HepG2 (cell line): Measurements from ENCODE around the gene MRPL51. TPM values are rescaled to one million over a fixed set of nuclear protein-coding genes. Genes with fewer than 3 reads are reported as not detected.

Source experiments
- ATAC-seq: fragments of 200-7000 bp; cut with Tn5 transposase; 3 replicates; pipeline ENCODE4 v1.9.1; 2020; ENCODE audit warnings: mild to moderate bottlenecking, moderate library complexity
- BruUV-seq: library from RNA; stranded (reverse); fragments of 400-500 nt; replicated peaks from 2 replicates; lab custom pipeline; 2021; lab: Mats Ljungman, UMichigan
- CTCF ChIA-PET: fragments of 300-600 bp; formaldehyde crosslinking; extraction: SDS; loops from one replicate; lab custom pipeline; 2021; ENCODE audit warnings: low total read pairs, inconsistent platforms, low intra/inter-chr PET ratio; lab: Yijun Ruan, JAX
- POLR2A ChIA-PET: fragments of 350-600 bp; sonication (Branson Sonifier 250); formaldehyde crosslinking; loops from one replicate; lab custom pipeline; 2020; ENCODE audit warnings: antibody characterized with exemption, inconsistent platforms; lab: Yijun Ruan, JAX
- DNase-seq: peaks from one replicate; pipeline ENCODE4 v3.0.0-alpha.2; 2015; ENCODE audit warnings: low spot score
- FAIRE-seq: peaks from 3 replicates; lab custom pipeline; 2011; peaks lifted over from hg19 to GRCh38; lab: Jason Lieb, UNC
- H2AFZ ChIP-seq: one replicate; pipeline ENCODE4 v1.6.1; 2011; ENCODE audit warnings: low read length, inconsistent platforms
- H3K27ac ChIP-seq: fragments of 300-600 bp; 3 replicates; pipeline ENCODE4 v1.8.0; 2011; ENCODE audit warnings: mixed run types, mild to moderate bottlenecking, mixed read lengths, low read length, inconsistent platforms; ENCODE audit not compliant: insufficient read depth; ENCODE audit errors: extremely low read length
- H3K27me3 ChIP-seq, 2 experiments: fragments of 200-600 bp in 1 of 2; 2 replicates in 1 of 2; 3 replicates in 1 of 2; pipeline versions ENCODE4 v1.6.0 to v1.8.0; 2011; ENCODE audit warnings: low read length in 2 of 2, mild to moderate bottlenecking in 2 of 2, moderate library complexity in 2 of 2, inconsistent platforms in 1 of 2; ENCODE audit not compliant: insufficient read depth in 2 of 2, control insufficient read depth in 1 of 2
- H3K36me3 ChIP-seq, 2 experiments: fragments of 200-600 bp in 1 of 2; replicated peaks in 1 of 2; 2 replicates in 1 of 2; 3 replicates in 1 of 2; pipeline versions ENCODE4 v1.5.1 to v1.8.0; 2011; ENCODE audit warnings: low read length in 2 of 2, inconsistent platforms in 1 of 2; ENCODE audit not compliant: insufficient read depth in 2 of 2, control insufficient read depth in 1 of 2
- H3K4me1 ChIP-seq: 2 replicates; pipeline ENCODE4 v1.5.1; 2012; ENCODE audit warnings: low read length, inconsistent platforms; ENCODE audit not compliant: insufficient read depth
- H3K4me2 ChIP-seq: 2 replicates; pipeline ENCODE4 v1.6.0; 2011; ENCODE audit warnings: low read depth, low read length, inconsistent platforms
- H3K4me3 ChIP-seq, 3 experiments: fragments of 200-600 bp in 1 of 3; sonication (generic), shearing (Covaris generic) in 1 of 3; replicated peaks in 1 of 3; 2 replicates each; pipeline ENCODE4 v1.5.1; 2011 to 2016; ENCODE audit warnings: low read length in 3 of 3, inconsistent platforms in 2 of 3, low read depth in 2 of 3, mild to moderate bottlenecking in 2 of 3, control low read depth in 1 of 3, mixed read lengths in 1 of 3; ENCODE audit not compliant: insufficient read depth in 1 of 3
- H3K79me2 ChIP-seq: one replicate; pipeline ENCODE4 v1.6.1; 2011; ENCODE audit warnings: low read length, inconsistent platforms; ENCODE audit not compliant: insufficient read depth
- H3K9ac ChIP-seq: 2 replicates; pipeline ENCODE4 v1.6.0; 2011; ENCODE audit warnings: mild to moderate bottlenecking, low read depth, low read length, inconsistent platforms; ENCODE audit not compliant: insufficient read depth
- H3K9me3 ChIP-seq: 2 replicates; pipeline ENCODE4 v1.5.1; 2012; ENCODE audit warnings: mild to moderate bottlenecking, low read length
- H4K20me1 ChIP-seq: 2 replicates; pipeline ENCODE4 v1.6.0; 2011; ENCODE audit warnings: inconsistent platforms, mild to moderate bottlenecking, low read length, moderate library complexity; ENCODE audit not compliant: insufficient read depth
- AGO1 ChIP-seq: fragments of 200-400 bp; formaldehyde crosslinking; IDR thresholded peaks from 2 replicates; pipeline ENCODE4 v1.6.1; 2017; ENCODE audit warnings: mild to moderate bottlenecking, low read depth, low read length, moderate library complexity; ENCODE audit not compliant: poor library complexity, severe bottlenecking
- AGO2 ChIP-seq: fragments of 200-400 bp; formaldehyde crosslinking; optimal IDR thresholded peaks from 2 replicates; pipeline ENCODE3; 2017; ENCODE audit warnings: mild to moderate bottlenecking, low read depth, low read length, moderate library complexity
- CBX2 ChIP-seq, 2 experiments: fragments of 200-600 bp in 1 of 2; sonication (generic); formaldehyde crosslinking in 1 of 2; IDR thresholded peaks; 2 replicates each; pipeline versions ENCODE4 v1.7.0 to v1.8.1; 2018 to 2022; ENCODE audit warnings: low read depth in 2 of 2, low read length in 1 of 2, mild to moderate bottlenecking in 1 of 2, missing genetic modification reagents in 1 of 2
- FOXK1 ChIP-seq: sonication (generic); formaldehyde crosslinking; IDR thresholded peaks from 2 replicates; pipeline ENCODE4 v1.4.0; 2020; ENCODE audit warnings: low read depth, missing genetic modification reagents, borderline replicate concordance
- GATA4 ChIP-seq: sonication (generic); IDR thresholded peaks from 2 replicates; pipeline ENCODE4 v1.6.1; 2016; ENCODE audit warnings: antibody characterized with exemption, low read depth, borderline replicate concordance
- HNRNPUL1 ChIP-seq: fragments of 200-400 bp; formaldehyde crosslinking; IDR thresholded peaks from 2 replicates; pipeline ENCODE4 v1.6.1; 2017; ENCODE audit warnings: low read depth, mild to moderate bottlenecking, low read length, moderate library complexity
- KDM4B ChIP-seq: sonication (generic); formaldehyde crosslinking; IDR thresholded peaks from 2 replicates; pipeline ENCODE4 v1.4.0; 2020; ENCODE audit warnings: missing genetic modification reagents
- MAFF ChIP-seq: IDR thresholded peaks from 2 replicates; pipeline ENCODE4 v1.6.1; 2011; ENCODE audit warnings: low read depth, low read length, improper control_type of control experiment
- MAFK ChIP-seq, 2 experiments: IDR thresholded peaks in 1 of 2; conservative IDR thresholded peaks in 1 of 2; 2 replicates each; pipeline ENCODE4 v1.6.1; 2011; ENCODE audit warnings: improper control_type of control experiment in 2 of 2, low read length in 2 of 2
- RXRA ChIP-seq: sonication (generic); formaldehyde crosslinking; IDR thresholded peaks from 2 replicates; pipeline ENCODE4 v1.5.1; 2020; ENCODE audit warnings: missing genetic modification reagents
- TARDBP ChIP-seq: sonication (generic); formaldehyde crosslinking; IDR thresholded peaks from 2 replicates; pipeline ENCODE4 v1.8.0; 2022; ENCODE audit warnings: mild to moderate bottlenecking, missing genetic modification reagents
- ZBTB7A ChIP-seq: sonication (generic); formaldehyde crosslinking; IDR thresholded peaks from 2 replicates; pipeline ENCODE4 v1.8.0; 2022; ENCODE audit warnings: mild to moderate bottlenecking, missing genetic modification reagents
- ZNF225 ChIP-seq: sonication (generic); formaldehyde crosslinking; IDR thresholded peaks from 2 replicates; pipeline ENCODE4 v1.4.0; 2020; ENCODE audit warnings: mild to moderate bottlenecking, missing genetic modification reagents
- ZNF367 ChIP-seq: sonication (generic); formaldehyde crosslinking; IDR thresholded peaks from 2 replicates; pipeline ENCODE4 v1.4.0; 2020; ENCODE audit warnings: missing genetic modification reagents, borderline replicate concordance
- ZNF496 ChIP-seq: sonication (generic); formaldehyde crosslinking; IDR thresholded peaks from 2 replicates; pipeline ENCODE4 v1.8.1; 2023; ENCODE audit warnings: mild to moderate bottlenecking, moderate library complexity, missing genetic modification reagents; ENCODE audit not compliant: insufficient replicate concordance
- WGBS: methylation state at CpG from one replicate; pipeline ENCODE4 v1.1.6; 2017; ENCODE audit warnings: low lambda C conversion rate; 5-methylcytosine and 5-hydroxymethylcytosine counted together
- in situ Hi-C: cut with HindIII; loops from 2 replicates; pipeline ENCODE4 v1.10.0; 2017; ENCODE audit warnings: low pct_unique_long_range_greater_than_20kb; ENCODE audit not compliant: extremely low pct_ligation_motif_present
- intact Hi-C: fragments of 100-400 bp; cut with micrococcal nuclease; formaldehyde crosslinking; loops from one replicate; pipeline ENCODE4 v1.10.0; 2022; ENCODE audit not compliant: unreplicated experiment
- polyA plus RNA-seq, 8 experiments: library from polyadenylated mRNA; depleted of rRNA in 3 of 8; stranded (reverse) in 7 of 8; unstranded in 1 of 8; fragments of >200 nt; fragmentation: Illumina TruSeq in 4 of 8; extraction: Trizol in 4 of 8; gene quantifications; 2 replicates each; pipeline versions ENCODE4 v1.2.1 to v1.2.3, GENCODE V29; 2011 to 2016; ENCODE audit warnings: low read depth in 4 of 8, missing spikeins in 1 of 8, mixed read lengths in 1 of 8; ENCODE audit not compliant: insufficient read depth in 1 of 8
- total RNA-seq, 5 experiments: library from RNA; depleted of rRNA; stranded (reverse); fragments of >200 nt; fragmentation: Illumina TruSeq; extraction: Trizol; gene quantifications; 2 replicates each; pipeline ENCODE4 v1.2.3, GENCODE V29; 2016; ENCODE audit warnings: low read depth in 1 of 5
- TF ChIP-seq, protein P1 (sequence below): IDR thresholded peaks from 2 replicates; pipeline ENCODE4 v1.4.0; 2020; ENCODE audit warnings: mild to moderate bottlenecking, missing genetic modification reagents
- TF ChIP-seq, protein P2 (sequence below): sonication (generic); formaldehyde crosslinking; IDR thresholded peaks from 2 replicates; pipeline ENCODE4 v1.5.1; 2020; ENCODE audit warnings: missing genetic modification reagents, mild to moderate bottlenecking, borderline replicate concordance
- TF ChIP-seq, protein P3 (sequence below): sonication (generic); IDR thresholded peaks from 2 replicates; pipeline ENCODE4 v1.6.1; 2016; ENCODE audit warnings: low read depth, borderline replicate concordance

MRPL51 gene
- total and polyA plus RNA-seq, 2 of the 13 experiments (the other 11 are each of a cell fraction or from before 2014, with no cell fraction given) = 64.8 to 278 TPM

DNA sequence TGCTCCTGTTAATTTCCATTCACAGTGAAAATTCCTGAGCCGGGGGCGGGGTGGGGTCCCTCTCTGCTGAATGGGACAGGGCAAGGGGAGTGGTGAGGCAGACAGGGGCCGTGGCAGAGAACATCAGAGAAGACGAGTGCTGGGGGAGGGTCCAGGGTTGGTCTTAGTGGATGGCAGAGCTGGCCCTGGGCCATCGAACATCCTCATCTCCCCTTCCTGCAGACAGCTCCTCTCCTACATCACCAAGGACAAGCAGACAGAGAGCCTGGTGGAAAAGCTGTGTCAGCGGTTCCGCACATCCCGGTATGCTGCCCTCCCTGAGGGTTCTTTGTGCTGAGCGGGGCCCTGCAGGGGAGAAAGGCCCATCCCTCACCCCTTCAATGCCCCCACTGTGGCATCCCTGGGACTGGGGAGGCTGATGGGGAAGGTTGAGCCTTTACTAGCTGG is 36.3 kb upstream of the MRPL51 start:
- no TSS peak for BruUV-seq
- ChIA-PET POLR2A (interaction anchor here (1.2 kb wide), 1 partner anchor 9 kb away, joined by 3 read pairs; no protein-coding TSS in a partner anchor), CTCF (no interaction called here)
- H3K9ac ChIP-seq = no peak overlapping the region
- no peak overlapping the region for H2AFZ ChIP-seq
- no peak overlapping the region for H3K4me3 ChIP-seq
- H3K27me3 ChIP-seq = no peaks in the 10 kb centered on the region
- peaks cover 8% of the 10 kb centered on the region for H3K79me2 ChIP-seq
- FAIRE-seq (no peak), DNase-seq (no peak), ATAC-seq (no peak)
- intact Hi-C loops (no loop called here), in situ Hi-C loops (no loop called here)
- H3K4me1 ChIP-seq = peaks cover 28% of the 10 kb centered on the region
- peaks cover 40 to 67% of the 10 kb centered on the region in 2 experiments for H3K36me3 ChIP-seq
- no peak overlapping the region for H3K4me2 ChIP-seq
- H4K20me1 ChIP-seq = no peaks in the 10 kb centered on the region
- no peaks in the 10 kb centered on the region for H3K9me3 ChIP-seq
- no peak overlapping the region for H3K27ac ChIP-seq
- 96% methylated on average over 5 of the region's 9 CpGs for WGBS
- TF ChIP-seq, protein P1, sequence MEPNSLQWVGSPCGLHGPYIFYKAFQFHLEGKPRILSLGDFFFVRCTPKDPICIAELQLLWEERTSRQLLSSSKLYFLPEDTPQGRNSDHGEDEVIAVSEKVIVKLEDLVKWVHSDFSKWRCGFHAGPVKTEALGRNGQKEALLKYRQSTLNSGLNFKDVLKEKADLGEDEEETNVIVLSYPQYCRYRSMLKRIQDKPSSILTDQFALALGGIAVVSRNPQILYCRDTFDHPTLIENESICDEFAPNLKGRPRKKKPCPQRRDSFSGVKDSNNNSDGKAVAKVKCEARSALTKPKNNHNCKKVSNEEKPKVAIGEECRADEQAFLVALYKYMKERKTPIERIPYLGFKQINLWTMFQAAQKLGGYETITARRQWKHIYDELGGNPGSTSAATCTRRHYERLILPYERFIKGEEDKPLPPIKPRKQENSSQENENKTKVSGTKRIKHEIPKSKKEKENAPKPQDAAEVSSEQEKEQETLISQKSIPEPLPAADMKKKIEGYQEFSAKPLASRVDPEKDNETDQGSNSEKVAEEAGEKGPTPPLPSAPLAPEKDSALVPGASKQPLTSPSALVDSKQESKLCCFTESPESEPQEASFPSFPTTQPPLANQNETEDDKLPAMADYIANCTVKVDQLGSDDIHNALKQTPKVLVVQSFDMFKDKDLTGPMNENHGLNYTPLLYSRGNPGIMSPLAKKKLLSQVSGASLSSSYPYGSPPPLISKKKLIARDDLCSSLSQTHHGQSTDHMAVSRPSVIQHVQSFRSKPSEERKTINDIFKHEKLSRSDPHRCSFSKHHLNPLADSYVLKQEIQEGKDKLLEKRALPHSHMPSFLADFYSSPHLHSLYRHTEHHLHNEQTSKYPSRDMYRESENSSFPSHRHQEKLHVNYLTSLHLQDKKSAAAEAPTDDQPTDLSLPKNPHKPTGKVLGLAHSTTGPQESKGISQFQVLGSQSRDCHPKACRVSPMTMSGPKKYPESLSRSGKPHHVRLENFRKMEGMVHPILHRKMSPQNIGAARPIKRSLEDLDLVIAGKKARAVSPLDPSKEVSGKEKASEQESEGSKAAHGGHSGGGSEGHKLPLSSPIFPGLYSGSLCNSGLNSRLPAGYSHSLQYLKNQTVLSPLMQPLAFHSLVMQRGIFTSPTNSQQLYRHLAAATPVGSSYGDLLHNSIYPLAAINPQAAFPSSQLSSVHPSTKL (CRISPR knock-in tag) = no peak
- TF ChIP-seq KDM4B (no peak), CBX2 (IDR thresholded peaks at IDR 0.05; ENCODE audit: low read depth, low read length) (no peak), CBX2 (CRISPR knock-in tag; IDR thresholded peaks at IDR 0.05; ENCODE audit: low read depth) (no peak), ZNF367 (CRISPR knock-in tag) (no peak), FOXK1 (CRISPR knock-in tag) (no peak), GATA4 (no peak), ZNF496 (CRISPR knock-in tag) (no peak), AGO1 (no peak), MAFF (peak; percentile 76), ZBTB7A (CRISPR knock-in tag) (no peak), AGO2 (peak; percentile 59), MAFK (conservative IDR thresholded peaks at IDR 0.05 in 1 of 2, IDR thresholded peaks at IDR 0.05 in 1 of 2; ENCODE audit: low read length in 2 of 2) (peak; percentile 65 to 90), ZNF225 (no peak), RXRA (CRISPR knock-in tag) (no peak), TARDBP (CRISPR knock-in tag) (no peak), HNRNPUL1 (no peak)
- TF ChIP-seq, protein P2, sequence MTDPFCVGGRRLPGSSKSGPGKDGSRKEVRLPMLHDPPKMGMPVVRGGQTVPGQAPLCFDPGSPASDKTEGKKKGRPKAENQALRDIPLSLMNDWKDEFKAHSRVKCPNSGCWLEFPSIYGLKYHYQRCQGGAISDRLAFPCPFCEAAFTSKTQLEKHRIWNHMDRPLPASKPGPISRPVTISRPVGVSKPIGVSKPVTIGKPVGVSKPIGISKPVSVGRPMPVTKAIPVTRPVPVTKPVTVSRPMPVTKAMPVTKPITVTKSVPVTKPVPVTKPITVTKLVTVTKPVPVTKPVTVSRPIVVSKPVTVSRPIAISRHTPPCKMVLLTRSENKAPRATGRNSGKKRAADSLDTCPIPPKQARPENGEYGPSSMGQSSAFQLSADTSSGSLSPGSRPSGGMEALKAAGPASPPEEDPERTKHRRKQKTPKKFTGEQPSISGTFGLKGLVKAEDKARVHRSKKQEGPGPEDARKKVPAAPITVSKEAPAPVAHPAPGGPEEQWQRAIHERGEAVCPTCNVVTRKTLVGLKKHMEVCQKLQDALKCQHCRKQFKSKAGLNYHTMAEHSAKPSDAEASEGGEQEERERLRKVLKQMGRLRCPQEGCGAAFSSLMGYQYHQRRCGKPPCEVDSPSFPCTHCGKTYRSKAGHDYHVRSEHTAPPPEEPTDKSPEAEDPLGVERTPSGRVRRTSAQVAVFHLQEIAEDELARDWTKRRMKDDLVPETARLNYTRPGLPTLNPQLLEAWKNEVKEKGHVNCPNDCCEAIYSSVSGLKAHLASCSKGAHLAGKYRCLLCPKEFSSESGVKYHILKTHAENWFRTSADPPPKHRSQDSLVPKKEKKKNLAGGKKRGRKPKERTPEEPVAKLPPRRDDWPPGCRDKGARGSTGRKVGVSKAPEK = no peak
- TF ChIP-seq, protein P3, sequence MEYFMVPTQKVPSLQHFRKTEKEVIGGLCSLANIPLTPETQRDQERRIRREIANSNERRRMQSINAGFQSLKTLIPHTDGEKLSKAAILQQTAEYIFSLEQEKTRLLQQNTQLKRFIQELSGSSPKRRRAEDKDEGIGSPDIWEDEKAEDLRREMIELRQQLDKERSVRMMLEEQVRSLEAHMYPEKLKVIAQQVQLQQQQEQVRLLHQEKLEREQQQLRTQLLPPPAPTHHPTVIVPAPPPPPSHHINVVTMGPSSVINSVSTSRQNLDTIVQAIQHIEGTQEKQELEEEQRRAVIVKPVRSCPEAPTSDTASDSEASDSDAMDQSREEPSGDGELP = no peak
